NCI-H2196 treated with DMSO at 0.1 percent for 48 hours (cell line): Measurements from ENCODE around the gene CPNE5.

Experiments
- DNase-seq: peaks from one replicate; lab custom pipeline; 2025; ENCODE audit not compliant: unreplicated experiment; lab: John Stamatoyannopoulos, UW

Gene CPNE5

DNA sequence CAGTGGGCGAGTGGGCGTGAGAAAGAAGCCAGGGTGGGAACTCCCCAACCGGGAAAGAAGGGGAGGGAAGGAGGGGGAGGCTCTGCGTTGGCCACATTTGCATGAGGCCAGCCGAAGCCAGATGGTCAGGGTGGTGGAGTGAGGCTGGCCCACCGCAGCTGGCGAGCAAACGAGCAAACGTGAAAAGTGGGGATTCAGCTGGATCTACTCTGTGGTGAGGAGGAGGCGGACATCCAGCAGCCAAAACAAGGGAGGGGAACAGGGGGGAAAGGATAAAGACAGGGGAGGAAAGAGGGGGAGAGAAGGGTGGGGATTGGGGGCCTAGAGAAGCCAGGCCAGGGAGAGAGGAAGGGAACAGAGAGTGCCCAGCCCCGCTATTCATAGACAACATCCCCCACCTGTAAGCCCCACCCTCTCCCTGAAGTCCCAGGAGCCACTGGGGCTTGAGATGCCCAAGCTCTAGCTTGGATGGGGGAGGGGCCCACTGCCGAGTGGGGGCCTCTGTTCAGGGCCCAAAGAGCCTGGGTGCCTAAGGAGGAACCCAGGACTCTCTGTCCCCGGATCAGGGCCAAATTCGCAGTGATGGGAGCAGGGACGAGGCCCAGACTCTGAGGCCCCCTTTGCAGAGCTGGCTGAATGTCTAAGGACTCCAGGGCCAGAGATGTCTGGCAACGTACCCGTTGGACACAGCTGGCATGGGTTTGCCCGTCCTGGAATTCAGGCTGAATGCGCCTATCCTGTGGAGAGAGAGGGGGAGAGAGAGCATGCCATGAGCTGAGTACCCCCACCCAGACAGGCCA is 45.1 kb downstream of the CPNE5 start:
- DNase-seq: no peak

GRCh38 chr6:36793296-36793912 is 45.8 kb downstream of the CPNE5 start:
- DNase-seq: no peak

GRCh38 chr6:36791521-36792135 is 47.6 kb downstream of the CPNE5 start:
- no peak for DNase-seq

DNA sequence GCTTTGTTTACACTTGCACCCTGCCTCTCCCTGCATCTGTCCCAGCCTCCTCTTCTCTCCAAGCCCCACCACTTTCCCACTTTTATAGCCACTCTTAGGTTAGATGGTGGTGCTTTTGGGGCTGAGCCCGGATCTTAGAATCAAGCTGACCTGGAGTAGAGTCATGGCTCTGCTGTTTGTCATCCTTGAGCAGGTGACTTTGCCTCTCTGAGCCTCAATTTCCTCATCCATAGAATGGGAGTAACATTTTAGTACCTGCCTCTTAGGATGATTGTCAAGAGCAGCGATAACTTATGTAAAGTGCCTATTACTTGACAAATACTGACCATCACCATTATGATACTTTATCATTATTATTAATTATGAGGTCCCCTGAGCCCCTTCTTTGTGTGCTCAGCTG is 48.2 kb downstream of the CPNE5 start:
- no peak for DNase-seq

DNA sequence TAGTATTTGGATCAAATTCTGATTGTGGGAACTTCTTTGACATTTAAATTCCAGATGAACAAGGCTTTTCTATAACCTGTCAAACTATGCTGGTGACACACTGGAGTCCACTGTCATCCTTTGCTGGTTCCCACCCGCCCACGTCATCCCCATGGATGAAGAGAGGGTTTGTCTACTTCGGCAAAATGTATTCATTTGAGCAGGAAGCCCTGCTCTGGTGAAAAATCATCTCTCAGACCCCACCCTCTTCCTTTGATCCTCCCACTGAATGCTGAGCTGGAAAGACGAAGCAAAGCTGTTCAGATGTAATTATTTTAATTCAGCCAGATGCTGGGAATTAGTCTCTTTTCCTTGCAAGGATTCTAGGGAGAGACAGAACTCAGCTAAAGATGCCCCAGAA is 50.5 kb downstream of the CPNE5 start:
- DNase-seq: no peak

GRCh38 chr6:36788186-36788585 is 51.1 kb downstream of the CPNE5 start:
- no peak for DNase-seq

- DNase-seq: no peak
These were observed 52.0 kb downstream of the CPNE5 start for GRCh38 chr6:36787210-36787609.

- no peak for DNase-seq
These were observed 53.1 kb downstream of the CPNE5 start for GRCh38 chr6:36786055-36786675.

DNA sequence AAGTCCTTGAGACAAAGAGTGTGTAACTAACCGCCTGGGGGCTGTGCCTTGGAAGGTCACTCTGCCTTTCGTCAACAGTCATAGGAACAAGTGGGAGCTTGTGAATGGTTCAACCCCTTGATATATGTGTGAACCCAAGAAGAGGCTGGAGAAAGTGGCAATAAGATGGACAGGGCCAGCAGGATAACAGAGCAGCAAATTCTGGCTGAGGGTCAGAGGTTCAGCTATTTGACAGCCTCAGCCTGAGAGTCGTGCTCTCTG is 54.9 kb downstream of the CPNE5 start:
- DNase-seq: no peak

- DNase-seq: no peak
These were observed 55.5 kb downstream of the CPNE5 start for GRCh38 chr6:36783603-36784375.

DNA sequence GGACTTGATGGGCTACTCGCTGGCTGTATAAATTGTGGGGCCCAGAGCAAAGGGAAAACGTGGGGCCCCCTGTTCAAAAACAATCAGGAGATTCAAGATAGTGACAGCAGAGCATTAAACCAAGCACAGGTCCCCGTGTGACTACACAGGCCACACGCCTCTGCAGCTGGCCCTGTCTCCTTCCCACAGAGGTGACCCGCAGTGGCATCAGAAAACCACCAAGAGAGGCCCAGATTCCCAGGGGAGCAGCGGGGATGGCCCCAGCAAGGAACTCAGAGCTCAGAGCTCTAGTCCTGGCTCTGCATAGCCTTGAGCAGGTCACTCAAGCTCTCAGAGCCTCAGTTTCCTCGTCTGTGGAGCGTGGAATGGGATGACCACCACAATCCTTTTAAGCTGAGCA is 57.6 kb downstream of the CPNE5 start:
- no peak for DNase-seq

- no peak for DNase-seq
These were observed 58.6 kb downstream of the CPNE5 start for GRCh38 chr6:36780442-36781177.

- DNase-seq: no peak
These were observed 60.0 kb downstream of the CPNE5 start for GRCh38 chr6:36779227-36779626.

GRCh38 chr6:36777801-36778200 is 61.4 kb downstream of the CPNE5 start:
- no peak for DNase-seq

DNA sequence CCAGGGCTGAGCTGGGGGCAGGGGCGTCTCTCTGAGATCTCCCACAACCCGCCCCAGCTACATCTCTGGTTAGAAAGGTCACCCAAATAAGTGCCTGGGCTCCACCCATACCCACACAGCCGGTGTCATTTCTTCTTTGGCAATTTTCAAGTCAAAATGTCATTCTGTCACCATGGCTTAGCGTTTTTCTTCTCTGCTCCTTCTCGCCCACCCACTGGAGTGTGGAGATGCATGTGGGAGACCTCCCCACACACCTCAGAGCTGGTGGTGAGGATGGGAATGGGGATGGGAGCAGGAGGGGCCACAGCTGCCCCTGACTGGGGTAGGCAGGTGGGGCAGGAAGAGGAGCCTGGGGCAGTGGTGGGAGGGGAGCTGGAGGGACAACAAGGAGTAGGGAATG is 63.1 kb downstream of the CPNE5 start:
- DNase-seq: no peak

- no peak for DNase-seq
These were observed 64.9 kb downstream of the CPNE5 start for GRCh38 chr6:36774331-36774730.

DNA sequence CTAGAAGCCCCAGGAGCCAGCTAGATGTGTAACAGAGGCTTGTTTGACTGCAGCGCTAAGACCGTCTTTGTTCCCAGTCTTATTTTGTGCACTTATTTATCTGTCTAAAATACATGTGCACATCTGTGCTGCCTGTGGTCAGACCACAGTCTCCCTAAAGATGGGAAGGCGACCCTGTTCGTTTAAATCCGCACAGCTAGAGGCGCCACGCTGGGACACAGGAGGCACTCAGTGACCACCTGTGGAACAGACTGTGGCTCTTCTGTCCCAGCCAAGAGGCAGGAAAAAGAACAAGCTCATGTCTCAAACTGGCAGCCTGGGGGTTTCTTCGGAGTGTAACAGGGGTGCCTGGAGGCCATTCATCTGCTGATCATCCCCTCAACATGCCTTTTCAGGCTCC is 66.8 kb downstream of the CPNE5 start:
- DNase-seq: no peak

DNA sequence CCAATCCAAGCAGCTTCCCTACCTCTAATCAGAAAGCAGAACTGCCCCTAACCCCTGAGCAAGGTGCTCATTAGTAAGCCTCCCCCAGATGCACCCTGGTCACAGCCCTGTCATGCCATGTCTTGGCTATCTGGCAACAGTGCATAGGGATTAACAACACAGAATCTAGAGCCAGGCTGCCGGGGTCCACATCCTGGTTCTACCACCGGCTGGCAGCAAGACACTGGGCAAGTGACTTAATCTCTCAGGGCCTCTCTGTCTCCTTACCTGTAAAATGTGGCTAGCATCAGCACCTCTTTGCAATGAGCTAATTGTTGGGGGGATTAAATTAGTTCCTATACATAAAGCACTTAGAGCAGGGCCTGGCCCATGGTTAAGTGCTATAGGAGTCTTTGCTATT is 68.1 kb downstream of the CPNE5 start:
- no peak for DNase-seq

DNA sequence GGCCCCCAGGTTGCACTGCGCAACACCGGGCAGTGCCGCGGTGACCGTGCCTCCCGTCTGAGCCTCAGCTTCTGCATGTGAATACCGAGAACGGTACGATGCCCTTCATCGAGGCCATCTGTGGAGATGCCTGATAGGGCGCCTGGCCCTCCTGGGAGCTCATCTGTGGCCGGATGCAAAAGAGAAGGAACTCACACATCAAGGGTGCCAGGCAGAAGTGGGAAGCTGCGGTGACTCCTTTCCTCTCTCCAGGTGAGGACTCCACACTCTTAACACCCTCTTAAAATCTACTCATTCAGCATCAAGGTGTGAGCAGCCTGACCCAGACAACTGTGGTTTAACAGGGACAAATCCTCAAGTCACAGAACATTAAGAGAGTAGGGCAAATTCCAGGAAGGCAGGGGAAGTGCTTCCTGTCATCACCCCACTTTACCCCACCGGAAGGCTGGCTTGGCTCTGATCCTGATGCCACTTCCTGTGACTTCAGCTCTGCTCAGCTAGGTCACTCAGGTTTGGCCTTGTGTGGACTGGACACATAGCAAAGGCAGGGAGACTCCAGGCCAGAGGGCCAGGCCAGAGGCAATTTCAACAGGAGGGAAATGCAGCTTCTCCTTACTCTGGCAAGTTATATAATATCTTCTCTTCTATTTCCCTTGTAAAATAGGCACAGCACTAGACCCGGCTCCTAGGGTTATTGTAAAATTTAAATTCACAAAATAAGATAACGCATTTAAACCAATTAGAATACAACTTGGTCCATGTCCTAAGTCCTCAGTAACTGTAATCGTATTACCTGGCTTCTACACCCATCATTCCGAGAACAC is 69.4 kb downstream of the CPNE5 start:
- DNase-seq: no peak

- no peak for DNase-seq
These were observed 70.0 kb downstream of the CPNE5 start for GRCh38 chr6:36769183-36769675.
